G401 (cell line): ENCODE measurements around the gene WASHC4. TPM values are rescaled to one million over a fixed set of nuclear protein-coding genes. Genes with fewer than 3 reads are reported as not detected.

ENCODE experiments used
- DNase-seq: peaks from one replicate; pipeline ENCODE4 v3.0.0-alpha.2; 2015; ENCODE audit warnings: low spot score
- in situ Hi-C: cut with HindIII; loops from 2 replicates; pipeline ENCODE4 v1.10.0; 2016; ENCODE audit warnings: low sequenced_read_pairs, mixed read lengths
- total RNA-seq: library from RNA; depleted of rRNA; stranded (reverse); fragments of >200 nt; shearing (Covaris generic); gene quantifications from 2 replicates; pipeline ENCODE4 v1.2.3, GENCODE V29; 2014; rRNA removed

Gene WASHC4
- total RNA-seq, 1 experiment from 2014 or later = 77.3 TPM

- peak; percentile 32 for DNase-seq
- in situ Hi-C loops = no loop called here
Measured at GRCh38 chr12:105201299-105201698, 93.8 kb downstream of the WASHC4 start.

GRCh38 chr12:105202202-105202601, 94.7 kb downstream of the WASHC4 start:
- no peak for DNase-seq
- in situ Hi-C loops = no loop called here

GRCh38 chr12:105204127-105204526, 96.6 kb downstream of the WASHC4 start:
- in situ Hi-C loops = no loop called here
- no peak for DNase-seq

GRCh38 chr12:105204916-105205315, 97.4 kb downstream of the WASHC4 start:
- no peak for DNase-seq
- in situ Hi-C loops = no loop called here

- DNase-seq = no peak
- in situ Hi-C loops = no loop called here
Measured at GRCh38 chr12:105205322-105206048, 98.0 kb downstream of the WASHC4 start.

- in situ Hi-C loops = no loop called here
- peak; percentile 71 for DNase-seq
Measured at GRCh38 chr12:105206686-105207374, 99.3 kb downstream of the WASHC4 start.

GRCh38 chr12:105209091-105209490, 101.6 kb downstream of the WASHC4 start:
- in situ Hi-C loops = no loop called here
- no peak for DNase-seq

- in situ Hi-C loops = no loop called here
- no peak for DNase-seq
Measured at GRCh38 chr12:105212438-105212837, 104.9 kb downstream of the WASHC4 start.

- in situ Hi-C loops = no loop called here
- DNase-seq = no peak
Measured at GRCh38 chr12:105214148-105214547, 106.6 kb downstream of the WASHC4 start.

GRCh38 chr12:105214670-105215375, 107.3 kb downstream of the WASHC4 start:
- in situ Hi-C loops = no loop called here

GRCh38 chr12:105218434-105218833, 110.9 kb downstream of the WASHC4 start:
- DNase-seq = no peak
- in situ Hi-C loops = no loop called here

More at GRCh38 chr12:105214670-105215375, 107.3 kb downstream of the WASHC4 start:
- DNase-seq = no peak

Other genes starting within 250 kb of the WASHC4 start
- 2.4 and 2.8 TPM in 2 replicates for gene SLC41A2, start 149.4 kb upstream of the WASHC4 start, total RNA-seq
- gene NOPCHAP1, start 121.4 kb upstream of the WASHC4 start, total RNA-seq = 10.9 and 23.3 TPM in 2 replicates
- gene ALDH1L2, start 23.3 kb upstream of the WASHC4 start, total RNA-seq = 0.55 and 2.2 TPM in 2 replicates
- 36.4 and 36.5 TPM in 2 replicates for gene APPL2, start 128.4 kb downstream of the WASHC4 start, total RNA-seq
- gene C12orf75, start 223.0 kb downstream of the WASHC4 start, total RNA-seq = 52.6 and 61.8 TPM in 2 replicates